Activated naive CD8-positive, alpha-beta T cell treated with anti-CD3 and anti-CD28 coated beads, Interleukin-2, amount 10 ng/mL, durations not matched to agents 7 days and 5 days (primary cell): ENCODE results near the gene BCL2. TPM values are rescaled to one million over a fixed set of nuclear protein-coding genes. Genes with fewer than 3 reads are reported as not detected.

Experiments
- ATAC-seq: fragments of 150-1000 bp; cut with Tn5 transposase; one replicate; pipeline ENCODE4 v1.10.0; 2021; ENCODE audit warnings: low read depth, moderate library complexity
- POLR2A ChIA-PET: fragments of 350-600 bp; sonication (Branson Sonifier 250); formaldehyde crosslinking; loops from one replicate; lab custom pipeline; 2021; ENCODE audit warnings: antibody characterized with exemption; lab: Charles Lee
- DNase-seq: peaks from one replicate; pipeline ENCODE4 v3.0.0; 2021
- H3K27ac Mint-ChIP-seq: one replicate; pipeline ENCODE4 v1.8.0; 2022; ENCODE audit warnings: mild to moderate bottlenecking, mixed read lengths
- H3K27me3 Mint-ChIP-seq: one replicate; pipeline ENCODE4 v1.8.0; 2022; ENCODE audit warnings: mild to moderate bottlenecking, moderate library complexity, mixed read lengths
- H3K36me3 Mint-ChIP-seq: one replicate; pipeline ENCODE4 v1.8.0; 2021; ENCODE audit warnings: mild to moderate bottlenecking, mixed read lengths
- H3K4me1 Mint-ChIP-seq: one replicate; pipeline ENCODE4 v1.8.0; 2021; ENCODE audit warnings: mixed read lengths
- H3K4me3 Mint-ChIP-seq: one replicate; pipeline ENCODE4 v1.8.0; 2022; ENCODE audit warnings: mild to moderate bottlenecking, moderate library complexity, mixed read lengths
- H3K9me3 Mint-ChIP-seq: one replicate; pipeline ENCODE4 v1.8.0; 2021; ENCODE audit warnings: mixed read lengths
- total RNA-seq, 2 experiments: library from RNA; stranded (reverse); gene quantifications; one replicate each; pipeline ENCODE4 v1.2.3, GENCODE V29; 2021

BCL2 gene
- total RNA-seq, 2 experiments from 2014 or later, result 121 to 128 TPM

DNA sequence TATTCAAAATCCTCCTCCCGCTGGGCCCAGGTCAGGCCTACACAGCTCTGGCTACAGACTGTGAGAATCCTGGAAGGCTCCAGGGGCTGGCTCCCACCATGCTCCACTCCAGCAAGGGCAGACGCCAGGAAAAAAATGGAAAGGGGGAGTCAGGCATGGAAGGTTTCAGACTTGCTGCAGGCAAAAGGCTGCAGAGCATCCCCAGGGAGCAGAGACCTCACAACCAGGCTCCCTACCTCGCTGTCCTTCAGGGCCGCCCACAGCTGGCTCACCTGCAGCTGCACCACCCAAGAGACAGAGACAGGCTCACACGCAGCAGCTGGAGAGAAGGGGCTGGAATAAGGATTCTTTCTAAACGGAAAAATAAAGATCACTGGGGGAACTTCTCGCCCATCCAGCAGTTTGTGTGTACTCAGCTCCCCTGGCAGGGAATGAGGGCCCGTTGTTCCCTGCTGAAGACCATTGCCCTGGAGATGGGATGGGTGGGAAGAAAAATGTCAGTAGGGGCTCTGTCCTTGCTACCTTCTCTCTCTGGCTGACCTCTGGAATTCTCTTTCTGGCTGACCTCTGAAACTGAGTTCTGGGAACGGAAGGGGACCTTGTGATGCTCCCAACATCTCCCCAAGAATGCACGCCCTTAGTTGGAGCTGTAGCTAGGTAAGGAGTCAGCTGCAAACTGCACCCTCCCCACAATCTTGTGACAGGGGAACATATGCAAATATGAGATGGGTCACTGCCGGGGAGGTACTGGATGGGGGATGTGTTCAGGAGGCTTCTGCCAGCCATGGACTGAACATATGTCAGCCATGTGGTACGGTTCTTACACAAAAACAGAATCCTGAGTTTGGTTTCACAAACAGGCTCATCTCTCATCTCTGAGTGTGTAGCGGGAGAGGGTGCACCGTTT lies 34.5 kb downstream of the BCL2 start:
- no peaks in the 10 kb centered on the region for H3K27me3 Mint-ChIP-seq
- H3K9me3 Mint-ChIP-seq, result no peaks in the 10 kb centered on the region
- H3K27ac Mint-ChIP-seq, result no peak overlapping the region
- H3K4me3 Mint-ChIP-seq, result no peak overlapping the region
- POLR2A ChIA-PET, result interaction anchor here (1.4 kb wide), 1 partner anchor 33 kb away, joined by 4 read pairs; no protein-coding TSS in a partner anchor
- peaks cover 41% of the 10 kb centered on the region for H3K4me1 Mint-ChIP-seq
- peaks cover 47% of the 10 kb centered on the region for H3K36me3 Mint-ChIP-seq
- ATAC-seq (no peak), DNase-seq (no peak)

DNA sequence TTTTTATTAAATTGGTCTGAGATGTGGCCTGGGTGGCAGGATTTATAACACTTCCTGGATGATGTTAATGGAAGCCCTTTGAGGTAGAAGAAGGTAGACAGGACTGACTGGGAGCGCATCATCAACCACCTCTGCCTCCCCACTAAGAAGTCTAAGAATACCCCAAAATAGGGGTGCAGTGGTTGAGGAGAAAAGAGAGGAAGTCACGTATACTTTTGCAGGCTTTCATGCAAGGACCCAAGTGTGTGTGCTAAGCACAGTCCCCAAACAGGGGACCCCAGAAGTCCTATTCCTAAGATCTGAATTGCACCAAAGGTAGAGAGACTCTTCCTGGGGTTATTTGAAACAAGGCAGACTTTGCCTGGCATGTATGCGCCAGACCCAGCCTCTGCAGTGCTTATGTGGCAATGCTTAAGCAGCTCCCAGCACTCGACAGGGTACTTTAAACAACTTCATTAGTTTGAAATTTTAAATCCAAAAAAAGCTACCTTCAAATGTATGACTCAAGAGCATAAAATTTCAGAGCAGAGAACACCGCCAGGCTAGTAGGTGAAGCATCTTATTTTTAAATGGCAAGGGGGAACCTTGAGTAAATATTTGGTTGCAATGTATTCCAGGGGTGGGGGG lies 35.3 kb downstream of the BCL2 start:
- ATAC-seq (no peak), DNase-seq (no peak)
- Mint-ChIP-seq H3K27ac (no peak overlapping the region), H3K4me3 (no peak overlapping the region), H3K4me1 (peaks cover 38% of the 10 kb centered on the region), H3K9me3 (no peaks in the 10 kb centered on the region), H3K27me3 (no peaks in the 10 kb centered on the region), H3K36me3 (peaks cover 47% of the 10 kb centered on the region)
- POLR2A ChIA-PET, result interaction anchor here (1.4 kb wide), 1 partner anchor 34 kb away, joined by 4 read pairs; no protein-coding TSS in a partner anchor

DNA sequence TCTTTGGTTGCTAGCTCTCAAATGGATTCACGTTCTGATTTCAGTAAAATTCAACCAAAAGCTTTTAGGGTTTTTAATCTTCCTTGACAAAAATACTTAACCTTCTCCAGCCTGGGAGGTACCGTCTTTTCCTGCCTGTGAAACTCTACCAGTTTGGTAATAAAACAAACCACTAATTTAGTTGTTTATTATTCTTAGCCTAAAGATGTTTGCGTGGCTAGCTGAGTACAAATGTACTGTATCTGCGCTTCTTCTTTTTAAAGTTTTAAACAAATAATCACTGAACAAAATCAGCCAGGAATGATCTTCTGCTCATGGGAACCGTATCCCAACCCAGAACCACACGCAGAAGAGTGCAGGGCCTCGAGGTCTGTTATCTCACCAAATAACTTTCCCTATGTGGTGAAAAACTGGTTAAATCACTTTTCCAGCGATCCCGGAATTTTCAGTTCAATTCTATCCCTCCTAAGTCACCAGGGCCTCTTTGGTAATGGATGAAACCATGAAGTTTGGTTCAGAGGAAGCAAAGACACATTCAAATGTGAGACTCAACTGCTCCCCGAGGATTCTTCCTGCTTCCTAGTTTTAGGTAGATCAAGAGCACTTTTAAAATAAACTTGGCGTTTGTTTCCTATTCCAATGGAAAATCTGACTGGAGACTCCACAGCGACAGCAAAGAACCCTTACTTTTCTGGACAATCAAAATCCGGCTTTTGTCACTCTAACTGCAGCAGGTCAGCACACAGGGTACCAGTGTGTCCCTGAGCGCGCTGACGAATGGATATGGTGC lies 36.1 kb downstream of the BCL2 start:
- H3K27me3 Mint-ChIP-seq, result no peaks in the 10 kb centered on the region
- no peak overlapping the region for H3K4me3 Mint-ChIP-seq
- H3K9me3 Mint-ChIP-seq, result no peaks in the 10 kb centered on the region
- POLR2A ChIA-PET, result interaction anchor here (0.5 to 1.0 kb wide), 2 partner anchors 17 to 58 kb away, joined by 3 read pairs; no protein-coding TSS in a partner anchor
- no peak overlapping the region for H3K27ac Mint-ChIP-seq
- H3K4me1 Mint-ChIP-seq, result peaks cover 45% of the 10 kb centered on the region
- peaks cover 54% of the 10 kb centered on the region for H3K36me3 Mint-ChIP-seq
- ATAC-seq (no peak), DNase-seq (no peak)

DNA sequence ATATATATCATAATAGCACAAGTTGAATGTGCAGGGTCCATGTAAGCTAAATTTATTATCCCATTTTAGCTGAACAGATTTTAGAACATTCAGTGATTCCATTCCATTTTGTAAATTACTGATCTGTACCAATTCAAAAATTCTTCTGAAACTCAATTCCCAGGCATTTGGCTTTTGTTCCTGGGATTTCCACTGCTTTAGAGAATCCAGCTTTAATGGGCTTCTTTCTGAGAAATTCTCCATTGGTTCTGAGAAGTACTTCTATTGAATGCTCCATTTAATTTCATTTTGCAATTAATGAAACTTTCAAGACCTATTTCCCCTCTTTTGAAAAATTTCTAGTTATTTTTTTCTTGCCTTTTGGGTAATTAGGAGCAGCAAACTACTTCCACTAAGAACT lies 36.8 kb downstream of the BCL2 start:
- POLR2A ChIA-PET, result interaction anchor here (0.5 to 1.0 kb wide), 2 partner anchors 18 to 58 kb away, joined by 3 read pairs; no protein-coding TSS in a partner anchor
- Mint-ChIP-seq H3K27ac (no peak overlapping the region), H3K27me3 (no peaks in the 10 kb centered on the region), H3K4me1 (peaks cover 52% of the 10 kb centered on the region), H3K4me3 (no peak overlapping the region), H3K36me3 (peaks cover 61% of the 10 kb centered on the region), H3K9me3 (no peaks in the 10 kb centered on the region)
- no peak for DNase-seq
- no peak for ATAC-seq

DNA sequence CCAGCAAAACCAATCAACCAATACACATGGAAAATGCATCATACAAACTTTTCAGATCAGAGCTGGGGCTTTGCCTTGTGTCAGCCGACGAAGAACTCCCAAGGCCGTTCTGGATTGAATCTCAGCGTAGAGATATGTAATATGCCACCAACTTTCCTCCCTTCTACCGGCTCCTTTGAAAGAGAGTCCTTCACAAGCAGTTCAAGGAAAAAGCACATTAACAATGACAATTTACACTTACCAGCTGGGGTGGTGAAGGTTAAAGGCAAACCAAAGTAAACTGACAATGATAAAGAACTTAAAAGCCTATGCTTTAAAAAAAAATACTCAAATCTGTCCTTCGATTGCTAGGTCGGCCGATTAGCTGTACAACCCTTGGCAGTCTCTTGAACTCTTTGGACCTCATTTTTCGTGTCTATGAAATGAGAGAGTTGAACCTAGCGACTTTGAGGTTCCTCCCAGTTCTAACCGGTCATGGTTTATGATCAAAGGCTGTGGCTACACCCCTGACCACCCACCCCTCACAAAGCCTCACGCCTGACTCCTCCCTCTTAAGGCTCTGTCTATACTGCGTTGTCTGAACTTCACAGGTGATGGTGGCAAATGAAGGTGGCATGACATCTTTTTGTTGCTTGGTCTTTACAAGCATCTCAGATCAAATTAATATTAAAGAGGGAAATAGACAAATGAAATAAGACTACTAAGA lies 46.2 kb downstream of the BCL2 start:
- peaks cover 63% of the 10 kb centered on the region for H3K4me1 Mint-ChIP-seq
- DNase-seq (no peak), ATAC-seq (peak; percentile 50)
- peak overlapping the region; percentile 38 for H3K4me3 Mint-ChIP-seq
- H3K27ac Mint-ChIP-seq, result peak overlapping the region; percentile 39
- POLR2A ChIA-PET, result no interaction called here
- H3K27me3 Mint-ChIP-seq, result no peaks in the 10 kb centered on the region
- H3K9me3 Mint-ChIP-seq, result no peaks in the 10 kb centered on the region
- H3K36me3 Mint-ChIP-seq, result peaks cover 55% of the 10 kb centered on the region

DNA sequence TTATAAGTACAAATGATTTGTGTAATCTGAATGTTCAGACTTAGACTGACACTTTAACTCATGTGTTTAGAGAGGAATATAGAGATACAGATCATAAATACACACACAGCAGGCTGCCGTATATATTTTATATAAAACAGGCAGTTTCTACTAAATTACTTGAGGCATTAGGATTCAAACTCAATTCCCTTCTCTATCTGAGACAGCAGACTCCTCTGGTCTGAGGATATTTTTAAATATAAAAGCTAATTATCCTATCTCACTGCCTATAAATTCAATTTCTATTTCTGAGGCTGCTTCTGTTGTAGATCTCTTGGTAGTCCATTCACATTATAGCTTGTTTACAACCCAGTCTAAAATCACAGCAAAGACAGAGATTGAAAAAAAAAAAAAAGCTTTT lies 46.9 kb downstream of the BCL2 start:
- POLR2A ChIA-PET, result no interaction called here
- ATAC-seq, result no peak
- Mint-ChIP-seq H3K9me3 (no peaks in the 10 kb centered on the region), H3K4me1 (peaks cover 64% of the 10 kb centered on the region), H3K4me3 (no peak overlapping the region), H3K27me3 (no peaks in the 10 kb centered on the region), H3K36me3 (peaks cover 48% of the 10 kb centered on the region), H3K27ac (no peak overlapping the region)
- no peak for DNase-seq

DNA sequence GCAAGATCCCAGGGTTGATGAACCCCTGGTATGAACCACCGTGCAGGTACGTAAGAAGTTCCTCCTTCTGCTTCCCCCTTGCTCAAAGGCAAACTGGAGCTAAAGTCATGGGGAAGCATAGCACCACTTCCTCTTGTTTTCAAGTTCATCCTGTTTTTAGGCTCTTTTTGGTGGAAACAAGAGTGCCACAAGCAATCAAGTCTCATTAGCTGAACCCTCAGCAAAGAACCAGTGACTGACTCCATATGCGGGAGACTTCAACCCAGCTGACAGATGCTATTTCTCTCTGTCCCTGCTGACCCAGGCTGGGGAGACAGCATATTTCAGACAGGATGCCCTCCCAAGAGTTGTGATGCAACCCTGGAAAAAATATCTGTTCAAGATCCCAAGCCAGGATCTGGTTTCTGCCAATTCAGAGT lies 47.7 kb downstream of the BCL2 start:
- Mint-ChIP-seq H3K9me3 (no peaks in the 10 kb centered on the region), H3K27ac (no peak overlapping the region), H3K27me3 (no peaks in the 10 kb centered on the region), H3K4me3 (no peak overlapping the region), H3K4me1 (peaks cover 66% of the 10 kb centered on the region), H3K36me3 (peaks cover 48% of the 10 kb centered on the region)
- DNase-seq, result no peak
- POLR2A ChIA-PET, result no interaction called here
- ATAC-seq, result no peak

DNA sequence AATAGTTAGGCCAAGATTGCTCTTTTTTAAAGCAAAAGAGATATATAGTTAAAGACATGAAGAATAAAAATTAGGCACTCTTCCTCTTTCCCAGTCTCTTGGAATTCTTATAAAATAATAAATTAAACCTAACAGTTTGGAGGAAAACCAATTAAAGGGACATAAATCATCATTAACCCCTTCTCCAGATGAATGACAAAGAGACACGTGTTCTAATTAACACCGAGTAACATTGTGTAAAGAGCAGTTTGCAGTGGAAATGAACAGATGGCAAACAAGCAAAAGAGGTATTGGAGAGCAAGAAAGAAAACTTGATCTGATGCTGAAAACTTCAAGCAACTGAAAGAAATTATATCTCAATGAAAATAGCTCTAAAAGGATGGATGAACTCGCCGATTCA lies 48.4 kb downstream of the BCL2 start:
- POLR2A ChIA-PET, result no interaction called here
- no peaks in the 10 kb centered on the region for H3K9me3 Mint-ChIP-seq
- H3K4me3 Mint-ChIP-seq, result no peak overlapping the region
- H3K27ac Mint-ChIP-seq, result no peak overlapping the region
- no peaks in the 10 kb centered on the region for H3K27me3 Mint-ChIP-seq
- ATAC-seq (no peak), DNase-seq (no peak)
- H3K4me1 Mint-ChIP-seq, result peaks cover 66% of the 10 kb centered on the region
- peaks cover 42% of the 10 kb centered on the region for H3K36me3 Mint-ChIP-seq

DNA sequence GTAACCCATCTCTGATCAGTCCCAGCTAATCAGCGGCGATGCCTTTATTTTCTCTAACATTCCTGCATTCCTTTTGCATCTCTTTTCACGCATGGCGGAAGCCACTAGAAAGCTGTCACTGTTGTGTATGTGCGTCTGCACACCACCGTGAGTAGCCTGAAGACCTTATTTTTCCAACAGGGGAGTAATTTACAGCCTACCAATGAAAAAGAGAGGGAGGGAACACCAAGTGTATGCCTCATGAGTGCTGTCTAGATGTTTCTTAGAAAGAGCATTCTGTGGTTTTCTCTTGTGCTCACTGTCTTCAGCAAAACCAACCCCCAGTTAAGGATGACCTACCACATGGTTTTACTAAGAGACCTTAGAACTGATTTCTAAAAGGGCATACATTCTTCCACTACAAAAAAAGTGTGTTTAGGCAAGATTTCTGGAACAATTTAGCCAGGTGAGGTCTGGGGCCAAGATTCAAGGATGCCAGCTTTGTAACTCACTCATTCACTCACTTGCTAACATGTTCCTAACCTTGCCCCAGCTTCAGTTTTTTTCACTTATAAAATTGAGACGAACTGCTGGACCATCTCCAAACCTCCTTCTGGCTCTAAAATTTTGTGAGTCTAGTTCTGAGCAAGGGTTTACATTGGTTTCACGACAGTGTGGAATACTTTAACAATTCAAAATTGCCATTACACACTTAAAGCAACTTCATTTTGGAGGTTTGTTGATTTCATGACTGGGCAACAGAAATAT lies 51.4 kb downstream of the BCL2 start:
- POLR2A ChIA-PET, result interaction anchor here (0.7 to 1.9 kb wide), 8 partner anchors 10 to 130 kb away, joined by 3 to 6 read pairs (median 4); no protein-coding TSS in a partner anchor
- H3K4me3 Mint-ChIP-seq, result peak overlapping the region; percentile 72

DNA sequence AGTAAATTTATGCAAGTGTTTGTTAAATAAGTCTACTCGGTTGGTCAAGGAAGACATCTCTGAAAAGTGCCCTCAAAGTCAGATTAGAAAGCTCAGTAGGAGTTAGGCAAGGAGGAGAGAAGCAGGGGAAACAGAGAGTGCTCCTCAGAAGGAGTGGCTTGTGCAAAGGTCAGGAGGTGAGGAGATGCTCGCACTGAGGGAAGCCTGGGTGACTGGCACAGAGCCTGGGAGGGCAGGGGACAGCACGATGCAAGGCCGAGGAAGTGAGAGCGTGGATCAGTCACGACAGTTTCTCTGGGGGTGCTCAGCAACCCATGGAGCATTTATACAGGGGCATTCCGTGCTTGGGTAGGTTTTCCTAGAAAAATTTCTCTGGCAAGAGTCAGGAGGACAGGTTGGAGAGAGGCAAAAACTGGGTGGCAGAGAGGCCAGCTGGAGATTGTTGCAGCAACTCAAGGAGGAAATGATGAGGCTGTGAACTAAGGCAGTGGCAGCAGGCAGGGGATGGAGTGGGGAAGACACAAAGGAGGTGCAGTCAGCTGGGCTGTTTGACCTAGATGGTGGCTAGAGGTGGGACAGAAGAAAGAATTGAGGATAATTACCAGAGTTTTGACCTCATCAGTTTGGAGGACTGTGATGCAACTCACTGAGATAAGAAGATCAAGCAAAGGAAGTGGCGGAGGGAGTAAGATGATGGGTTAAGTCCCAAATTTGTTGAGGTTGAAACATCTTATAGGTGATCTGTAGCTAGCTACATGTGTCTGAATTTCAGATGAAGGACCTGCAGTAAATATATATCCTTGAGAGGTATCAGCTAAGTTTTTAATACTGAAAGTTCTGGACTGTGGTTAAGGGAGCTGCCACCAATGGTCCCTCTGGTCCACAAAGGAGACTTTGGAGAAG lies 52.4 kb downstream of the BCL2 start:
- ATAC-seq (peak; percentile 37), DNase-seq (no peak)
- H3K4me1 Mint-ChIP-seq, result peaks cover 51% of the 10 kb centered on the region
- POLR2A ChIA-PET, result interaction anchor here (0.8 to 2.2 kb wide), 10 partner anchors 9 to 129 kb away, joined by 3 to 10 read pairs (median 4); no protein-coding TSS in a partner anchor
- H3K27ac Mint-ChIP-seq, result peak overlapping the region; percentile 83
- no peaks in the 10 kb centered on the region for H3K27me3 Mint-ChIP-seq
- H3K4me3 Mint-ChIP-seq, result peak overlapping the region; percentile 70
- peaks cover 33% of the 10 kb centered on the region for H3K36me3 Mint-ChIP-seq
- no peaks in the 10 kb centered on the region for H3K9me3 Mint-ChIP-seq

More for the DNA sequence above, 51.4 kb downstream of the BCL2 start:
- DNase-seq, result no peak
- Mint-ChIP-seq H3K27me3 (no peaks in the 10 kb centered on the region), H3K9me3 (no peaks in the 10 kb centered on the region), H3K36me3 (peaks cover 28% of the 10 kb centered on the region), H3K27ac (peak overlapping the region; percentile 43), H3K4me1 (peaks cover 51% of the 10 kb centered on the region)
- ATAC-seq, result peak; percentile 84

DNA sequence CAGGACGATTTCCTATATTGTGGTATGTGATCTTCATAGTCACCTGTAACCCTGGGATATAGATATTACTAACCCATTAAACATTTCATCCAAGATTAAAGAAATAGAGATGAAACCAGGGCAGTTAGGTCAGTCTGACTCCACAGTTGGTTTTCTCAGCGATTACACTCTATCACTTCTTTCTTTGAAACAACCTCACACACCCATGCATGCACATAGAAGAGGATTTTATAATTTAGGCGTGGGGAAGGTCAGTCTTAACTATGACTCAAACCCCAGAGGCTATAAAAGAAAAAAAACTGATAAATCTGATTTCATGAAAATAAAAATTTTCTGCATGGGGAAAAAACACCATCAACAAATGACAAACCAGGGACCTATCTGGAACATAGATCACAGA lies 54.2 kb downstream of the BCL2 start:
- H3K4me3 Mint-ChIP-seq, result no peak overlapping the region
- H3K27ac Mint-ChIP-seq, result no peak overlapping the region
- H3K4me1 Mint-ChIP-seq, result peaks cover 49% of the 10 kb centered on the region
- H3K9me3 Mint-ChIP-seq, result no peaks in the 10 kb centered on the region
- DNase-seq (no peak), ATAC-seq (no peak)
- H3K27me3 Mint-ChIP-seq, result no peaks in the 10 kb centered on the region
- H3K36me3 Mint-ChIP-seq, result peaks cover 32% of the 10 kb centered on the region
- POLR2A ChIA-PET, result interaction anchor here (1.6 to 2.2 kb wide), 2 partner anchors 33 to 52 kb away, joined by 3 to 10 read pairs; no protein-coding TSS in a partner anchor
